Transverse colon (tissue), 4 donors: ENCODE data around the gene MS4A2.

Source experiments
- CTCF ChIP-seq, 5 experiments: fragments of 200-600 bp in 3 of 5; fragments of 450-650 bp in 2 of 5; sonication (generic) in 3 of 5; IDR thresholded peaks; 1 replicate in 2 of 5; 2 replicates in 3 of 5; pipeline ENCODE4 v1.5.1; 2016 to 2017; ENCODE audit warnings: antibody characterized with exemption in 5 of 5, inconsistent platforms in 3 of 5, mild to moderate bottlenecking in 2 of 5, moderate library complexity in 1 of 5
- EP300 ChIP-seq: sonication (generic); formaldehyde crosslinking; IDR thresholded peaks from one replicate; pipeline ENCODE4 v1.6.1; 2017; ENCODE audit warnings: antibody characterized with exemption, low read depth
- POLR2A ChIP-seq: fragments of 450-650 bp; IDR thresholded peaks from one replicate; pipeline ENCODE4 v1.6.1; 2016; ENCODE audit warnings: antibody characterized with exemption, mild to moderate bottlenecking, moderate library complexity
- POLR2AphosphoS5 ChIP-seq, 3 donors: sonication (generic); formaldehyde crosslinking; IDR thresholded peaks; one replicate each; pipeline ENCODE4 v1.6.1; 2016; ENCODE audit warnings: antibody characterized with exemption in 3 of 3

- TF ChIP-seq CTCF (IDR thresholded peaks at IDR 0.05) (no peak), POLR2A (no peak), EP300 (no peak), POLR2AphosphoS5 (IDR thresholded peaks at IDR 0.05) (no peak)
Observed at GRCh38 chr11:60078745-60079144, 9.7 kb upstream of the MS4A2 start.
